Sigmoid colon (tissue), 4 donors: ENCODE measurements around the gene NRG3.

Experiments
- CTCF ChIP-seq, 4 experiments: fragments of 450-650 bp in 3 of 4; fragments of 200-600 bp in 1 of 4; IDR thresholded peaks; one replicate each; pipeline ENCODE4 v1.5.1; 2016 to 2019; ENCODE audit warnings: antibody characterized with exemption in 4 of 4, mild to moderate bottlenecking in 3 of 4, moderate library complexity in 2 of 4
- EP300 ChIP-seq, 4 donors: sonication (generic); formaldehyde crosslinking; IDR thresholded peaks; one replicate each; pipeline ENCODE4 v1.6.1; 2017; ENCODE audit warnings: antibody characterized with exemption in 4 of 4
- POLR2AphosphoS5 ChIP-seq, 4 donors: sonication (generic); formaldehyde crosslinking; IDR thresholded peaks; one replicate each; pipeline ENCODE4 v1.6.1; 2017; ENCODE audit warnings: antibody characterized with exemption in 4 of 4

DNA sequence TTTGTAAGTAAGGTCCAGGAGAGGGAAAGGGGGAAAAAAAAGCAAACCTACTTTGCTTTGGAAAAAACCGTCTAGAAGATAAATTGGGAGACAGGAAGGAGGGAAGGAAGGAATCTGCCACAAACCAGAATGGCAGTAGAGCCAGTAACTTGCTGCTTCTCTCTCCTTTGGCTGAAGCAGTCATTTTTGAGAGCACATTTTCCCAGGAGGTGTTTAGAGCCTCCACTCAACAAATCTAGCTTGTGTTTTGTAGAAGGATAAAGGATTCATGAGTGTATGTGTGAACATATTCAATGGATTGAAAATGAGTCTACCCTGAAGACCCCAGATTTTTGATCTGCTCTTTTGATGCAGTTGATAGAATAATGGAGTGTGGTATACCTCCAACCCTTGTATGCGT is 2.6 kb downstream of the NRG3 start:
- TF ChIP-seq CTCF (IDR thresholded peaks at IDR 0.05) (no peak), POLR2AphosphoS5 (IDR thresholded peaks at IDR 0.05) (no peak), EP300 (IDR thresholded peaks at IDR 0.05) (no peak)
